Prostate gland (tissue), 2 donors: Measurements from ENCODE around the gene CTNND2.
A peak's percentile ranks its signal among the peaks of the same experiment; 100 is the strongest.

Experiments used
- CTCF ChIP-seq, 4 experiments: fragments of 200-600 bp in 2 of 4; fragments of 450-650 bp in 2 of 4; sonication (generic) in 2 of 4; IDR thresholded peaks; 1 replicate in 3 of 4; 2 replicates in 1 of 4; pipeline ENCODE4 v1.5.1; 2016 to 2019; ENCODE audit warnings: antibody characterized with exemption in 4 of 4, mild to moderate bottlenecking in 2 of 4, moderate library complexity in 2 of 4
- POLR2A ChIP-seq: fragments of 450-650 bp; IDR thresholded peaks from one replicate; pipeline ENCODE4 v1.6.1; 2016; ENCODE audit warnings: antibody characterized with exemption, mild to moderate bottlenecking
- POLR2AphosphoS5 ChIP-seq: sonication (generic); formaldehyde crosslinking; IDR thresholded peaks from one replicate; pipeline ENCODE4 v1.6.1; 2017; ENCODE audit warnings: antibody characterized with exemption

GRCh38 chr5:11251247-11251646 is 653.0 kb downstream of the CTNND2 start:
- TF ChIP-seq POLR2AphosphoS5 (peak; percentile 9), CTCF (IDR thresholded peaks at IDR 0.05) (no peak), POLR2A (no peak)
